Fibroblast of skin of left quadriceps (primary cell): ENCODE results near the gene MSI1.

Source experiments
- DNase-seq, 2 experiments: peaks; one replicate each; pipeline ENCODE4 v3.0.0-alpha.2; 2013; ENCODE audit warnings: low read depth in 2 of 2

The MSI1 gene

GRCh38 chr12:120377611-120378010 is 8.6 kb upstream of the MSI1 start:
- DNase-seq, result no peak

DNA sequence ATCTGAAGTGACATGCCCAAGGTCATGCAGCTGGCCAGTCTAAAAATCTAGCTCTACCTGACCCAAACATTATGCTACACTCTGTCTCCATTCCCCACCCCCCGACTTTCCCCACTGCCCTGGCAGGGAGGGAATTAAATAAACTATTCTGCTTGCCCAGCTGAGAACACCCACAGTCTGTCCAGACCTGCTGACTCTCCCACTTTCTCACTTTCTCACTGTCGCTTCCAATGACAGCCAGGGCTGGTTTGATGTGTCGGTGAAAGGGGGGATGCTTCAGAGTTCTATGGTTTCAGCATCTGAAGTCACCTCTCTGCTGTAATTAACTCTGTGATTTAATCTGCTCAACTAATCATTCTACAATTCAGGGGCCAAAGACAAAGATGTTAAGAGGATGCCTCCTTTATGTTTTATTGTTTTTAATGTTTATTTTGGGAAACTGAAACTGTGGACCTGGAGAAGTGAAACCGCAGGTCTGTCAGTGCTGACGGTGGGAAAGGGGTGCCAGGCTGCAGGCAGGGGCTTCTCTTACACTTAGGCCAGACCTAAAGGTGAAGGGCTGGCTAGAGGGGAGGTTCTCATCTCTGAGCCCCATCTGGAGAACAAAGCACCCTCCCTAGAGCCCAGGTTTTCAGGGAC is 8.1 kb upstream of the MSI1 start:
- DNase-seq, result no peak

DNA sequence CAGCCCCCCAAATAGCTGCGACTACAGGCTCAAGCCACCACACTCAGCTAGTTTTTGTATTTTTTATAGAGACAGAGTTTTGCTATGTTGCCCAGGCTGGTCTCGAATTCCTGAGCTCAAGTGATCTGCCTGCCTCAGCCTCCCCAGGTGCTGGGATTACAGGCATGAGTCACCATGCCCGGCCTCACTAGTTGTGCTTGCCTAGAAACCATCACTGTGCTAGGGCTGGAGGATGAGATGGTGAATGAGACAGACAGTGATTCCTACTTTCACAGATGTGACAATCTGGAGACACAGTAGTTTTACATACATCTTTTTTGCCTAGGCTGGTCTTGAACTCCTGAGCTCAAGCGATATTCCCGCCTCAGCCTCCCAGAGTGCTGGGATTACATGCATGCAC is 7.5 kb upstream of the MSI1 start:
- no peak for DNase-seq

DNA sequence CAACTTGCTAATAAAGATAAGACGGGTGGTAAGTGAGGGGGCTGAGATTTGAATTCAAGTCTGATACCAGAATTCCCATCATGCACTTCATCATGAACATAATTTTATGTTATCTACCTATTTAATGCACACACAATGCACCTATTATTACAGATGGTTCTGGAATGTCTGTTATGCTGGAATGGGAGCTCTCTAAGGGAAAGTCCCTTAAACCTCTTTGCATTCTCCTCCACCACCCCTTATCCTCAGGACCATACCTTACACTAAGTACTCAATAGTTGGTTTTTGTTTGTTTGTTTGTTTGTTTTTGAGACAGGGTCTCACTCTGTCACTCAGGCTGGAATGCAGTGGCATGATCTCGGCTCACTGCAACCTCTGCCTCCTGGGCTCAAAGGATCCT is 7.0 kb upstream of the MSI1 start:
- no peak for DNase-seq

GRCh38 chr12:120373683-120374082 is 4.7 kb upstream of the MSI1 start:
- no peak for DNase-seq

DNA sequence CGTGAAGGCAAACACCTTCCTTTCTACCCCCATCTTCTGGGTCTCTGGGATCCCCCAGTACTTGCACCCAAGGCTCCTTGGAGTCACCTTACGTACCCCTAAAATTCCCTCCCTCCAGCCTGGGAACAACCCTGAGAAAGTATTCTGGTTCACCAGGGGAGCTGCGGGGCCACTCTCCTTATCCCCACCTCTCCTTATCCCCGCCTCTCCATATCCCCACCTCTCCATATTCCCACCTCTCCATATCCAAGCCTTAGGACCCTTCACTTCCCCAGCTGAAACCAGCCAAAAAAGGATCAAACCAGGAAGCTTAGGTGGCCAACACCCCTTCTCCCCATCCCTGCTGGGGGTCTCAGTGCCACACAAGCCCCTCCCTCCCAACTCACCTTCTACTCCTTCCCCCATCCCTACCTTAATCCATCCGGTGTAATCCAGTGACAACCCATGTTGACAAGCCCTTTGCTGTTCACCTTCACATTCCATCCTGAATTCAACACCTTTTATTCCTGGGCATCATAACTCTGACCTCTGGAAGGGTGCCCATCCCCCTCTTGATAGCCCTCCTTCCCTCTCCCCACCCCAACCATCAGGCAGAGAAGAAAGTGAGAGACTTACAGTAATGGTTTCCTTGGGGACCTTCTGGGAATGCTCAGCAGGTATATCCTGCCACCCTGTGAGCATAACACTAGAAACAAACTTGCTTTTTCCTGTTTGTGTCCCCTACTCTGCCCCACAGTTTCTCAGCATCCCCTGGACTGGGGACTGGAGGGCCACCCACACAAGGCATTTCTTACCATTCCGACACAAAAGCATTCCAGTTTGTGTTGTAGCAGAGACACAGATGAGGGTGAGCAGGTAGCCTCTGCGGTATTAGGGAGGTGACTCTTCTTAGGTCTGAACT is 1.6 kb upstream of the MSI1 start:
- DNase-seq, result no peak

DNA sequence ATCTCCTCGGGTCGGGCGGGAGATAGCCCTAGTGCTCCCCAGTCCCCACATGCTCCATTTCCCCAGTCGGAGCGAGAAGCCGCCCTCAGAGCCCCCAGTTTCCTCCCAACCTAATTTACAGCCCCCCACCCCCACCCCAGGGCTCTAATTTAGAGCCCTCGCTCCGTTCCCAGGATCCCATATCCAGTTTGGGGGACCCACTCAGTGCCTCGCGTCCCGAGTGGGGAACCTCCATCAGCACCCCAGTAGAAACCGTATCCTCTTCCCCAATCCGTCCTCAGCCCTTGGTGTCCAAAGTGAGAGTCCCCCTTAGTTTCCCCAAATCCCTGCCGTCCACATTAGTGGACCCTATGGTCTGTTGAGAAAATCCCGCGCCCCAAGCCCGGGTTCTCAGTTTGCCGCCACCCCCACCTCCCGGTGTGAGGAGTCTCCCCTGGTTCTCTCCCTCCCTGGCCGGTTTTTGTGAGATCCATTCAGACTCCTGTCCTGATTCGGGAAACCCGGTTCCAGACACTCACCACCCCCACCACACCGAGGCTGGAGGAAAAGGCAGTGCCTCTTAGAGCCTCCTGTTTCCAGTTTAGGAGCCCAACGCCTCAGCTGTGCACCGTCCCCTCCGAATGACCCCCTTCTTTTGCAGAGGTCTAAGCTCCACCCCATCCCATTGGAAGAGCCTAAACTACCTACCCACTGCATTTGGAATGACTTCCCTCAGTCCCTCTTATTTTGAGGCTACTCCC is 809 bp upstream of the MSI1 start:
- DNase-seq, result no peak

DNA sequence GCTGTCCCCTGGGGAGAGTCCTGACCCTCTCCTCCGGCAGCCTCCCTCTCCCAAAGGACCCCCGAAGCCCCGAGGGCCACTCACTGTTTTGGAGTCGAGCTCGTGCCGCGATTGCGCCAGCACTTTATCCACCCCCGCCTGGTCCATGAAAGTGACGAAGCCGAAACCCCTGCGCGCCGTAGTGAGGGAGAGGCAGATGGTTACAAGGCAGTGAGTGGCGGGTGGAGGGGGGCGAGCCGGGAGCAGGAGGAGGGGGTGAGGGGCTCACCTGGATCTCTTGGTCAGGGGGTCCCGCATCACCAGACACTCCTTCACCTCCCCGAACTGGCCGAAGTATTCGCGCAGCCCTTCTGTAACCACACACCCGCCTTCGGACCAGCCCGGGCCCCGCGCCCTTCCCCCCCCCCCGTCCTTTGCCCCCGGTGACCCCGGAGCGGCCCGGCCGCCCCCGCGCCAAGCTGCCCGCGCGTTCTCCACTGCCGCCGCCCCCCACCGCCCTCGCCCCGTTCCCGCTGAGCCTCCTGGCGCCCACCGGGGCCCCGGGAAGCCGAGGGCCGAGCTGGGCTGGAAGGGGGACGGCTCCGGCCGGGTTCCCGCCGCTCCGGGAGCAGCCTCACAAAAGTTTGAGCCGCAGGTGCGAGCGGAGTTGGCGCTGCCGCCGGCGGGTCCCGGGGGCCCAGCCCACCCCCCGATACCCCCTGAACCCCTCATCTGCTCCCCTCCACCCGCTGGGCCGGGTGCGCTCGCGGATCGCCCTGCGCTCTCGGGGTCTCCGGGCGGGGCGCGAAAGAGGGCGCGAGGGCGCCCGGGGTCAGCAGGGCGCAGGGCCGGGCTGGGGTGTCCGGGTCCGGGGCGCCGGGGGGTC is 808 bp downstream of the MSI1 start:
- DNase-seq, result no peak

DNA sequence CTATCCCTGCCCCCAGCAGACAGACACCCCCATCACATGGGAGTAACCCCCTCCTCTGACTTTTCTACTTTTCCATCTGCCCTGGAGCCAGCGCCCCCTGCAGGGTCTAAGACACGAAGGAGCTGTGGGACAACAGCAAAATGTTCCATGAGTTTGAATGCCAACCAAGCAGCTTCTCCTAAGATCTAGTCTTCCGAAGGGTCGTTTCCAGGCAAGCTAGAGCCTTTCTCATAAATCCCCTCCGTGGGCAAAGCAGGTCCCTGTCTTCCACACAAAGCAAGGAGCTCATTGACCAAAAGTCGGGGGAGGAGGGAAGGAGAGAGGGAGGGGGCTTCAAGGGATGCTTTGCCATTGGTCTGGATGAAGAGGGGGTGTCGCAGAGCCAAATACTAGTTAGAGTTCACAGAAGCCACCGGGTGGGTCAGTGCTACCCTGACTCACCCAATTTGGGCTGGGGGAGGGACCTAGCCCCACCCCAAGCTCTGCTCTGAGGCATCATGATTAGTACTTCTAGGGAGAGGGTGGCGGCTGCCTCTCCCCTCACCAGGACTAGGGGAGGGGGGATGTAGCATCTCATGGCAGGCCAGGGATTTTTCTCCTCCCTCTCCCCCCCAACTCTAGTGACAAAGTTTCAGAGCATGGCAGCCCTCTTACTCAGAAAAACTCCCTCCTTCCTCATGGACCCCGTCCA is 1.6 kb downstream of the MSI1 start:
- DNase-seq, result no peak

- no peak for DNase-seq
These were observed 2.1 kb downstream of the MSI1 start for GRCh38 chr12:120366845-120367232.

GRCh38 chr12:120366341-120366705 is 2.6 kb downstream of the MSI1 start:
- no peak for DNase-seq

DNA sequence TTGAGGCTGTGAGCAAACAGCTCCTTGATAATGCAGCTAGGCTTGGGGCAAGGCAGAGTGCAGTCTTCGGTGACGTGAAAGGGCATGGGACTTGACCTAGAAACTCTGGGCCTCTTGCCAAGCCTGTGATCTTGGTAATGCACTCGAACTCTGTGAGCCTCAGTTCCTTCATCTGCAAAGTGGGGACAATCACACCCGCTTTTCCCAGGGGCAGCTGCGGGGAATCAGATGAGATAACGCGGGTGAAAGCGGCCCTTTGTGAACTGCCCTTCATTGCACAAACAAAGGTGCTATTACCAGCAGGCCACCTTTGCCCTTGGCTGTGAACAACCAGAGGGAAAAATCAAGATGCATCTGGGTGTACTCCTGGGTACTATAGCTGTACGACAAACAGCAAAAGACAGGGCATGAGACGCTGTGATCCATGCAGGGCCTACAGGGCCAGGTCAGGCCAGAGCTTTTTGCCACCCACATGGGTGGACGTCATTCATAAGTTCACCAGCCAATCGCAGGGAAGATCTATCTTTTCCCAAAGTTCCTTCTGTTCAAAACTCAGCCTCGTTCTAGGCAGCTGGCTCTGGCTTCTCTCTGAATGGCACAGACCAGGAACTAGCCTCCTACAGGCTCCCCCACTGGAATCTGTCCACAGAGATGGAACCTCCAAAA is 3.2 kb downstream of the MSI1 start:
- no peak for DNase-seq

GRCh38 chr12:120364487-120364886 is 4.5 kb downstream of the MSI1 start:
- no peak for DNase-seq

GRCh38 chr12:120363274-120363855 is 5.6 kb downstream of the MSI1 start:
- no peak for DNase-seq

- no peak for DNase-seq
These were observed 6.3 kb downstream of the MSI1 start for GRCh38 chr12:120362516-120363273.

DNA sequence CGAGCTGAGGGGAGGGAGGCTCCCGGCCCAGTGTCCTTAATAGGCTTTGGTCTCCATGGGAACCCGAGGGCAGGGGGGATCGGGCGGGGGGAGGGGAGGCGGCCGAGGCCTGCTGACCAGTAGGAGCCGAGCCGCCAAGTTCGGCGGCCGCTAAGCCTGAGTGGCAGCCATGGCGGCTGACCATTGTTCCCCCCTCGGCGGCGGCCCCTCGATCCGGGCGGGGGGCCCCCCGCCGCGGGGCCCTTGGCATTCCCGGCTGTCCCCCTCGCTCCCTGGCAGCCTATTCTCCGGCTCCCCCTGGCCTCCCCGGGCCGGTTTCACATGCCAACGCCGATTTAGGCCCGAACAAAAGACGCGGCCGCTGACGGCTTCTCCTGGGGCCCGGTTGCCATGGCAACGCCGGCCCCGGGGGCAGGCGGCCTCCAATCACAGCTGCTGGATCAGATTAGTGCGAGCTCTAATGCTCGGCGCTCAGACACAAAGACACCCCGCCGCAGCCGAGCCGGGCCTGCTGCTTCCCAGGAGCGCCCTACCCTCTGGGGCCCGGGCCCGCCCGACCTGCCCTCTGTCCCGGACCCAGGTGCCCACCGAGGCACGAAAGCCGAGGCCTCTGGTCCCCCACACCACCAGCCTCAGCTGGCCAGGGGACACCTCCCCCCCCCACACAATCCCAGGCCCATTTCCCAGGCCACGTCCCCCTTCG is 7.3 kb downstream of the MSI1 start:
- peak; percentile 62 to 69 for DNase-seq

GRCh38 chr12:120359128-120359527 is 9.8 kb downstream of the MSI1 start:
- no peak for DNase-seq

- no peak for DNase-seq
These were observed 10.4 kb downstream of the MSI1 start for GRCh38 chr12:120358412-120359100.
